Measurements from ENCODE around the gene SBDS. TPM values are rescaled to one million over a fixed set of nuclear protein-coding genes. Genes with fewer than 3 reads are reported as not detected.
A peak's percentile ranks its signal among the peaks of the same experiment; 100 is the strongest.
"Not testable (repeated sequence)": the region's sequence is repeated elsewhere in the genome, so short reads cannot be mapped to it uniquely, and the experiment has no call there.

The SBDS gene
- total RNA-seq, 2 experiments from 2014 or later, result 43.2 to 100 TPM

DNA sequence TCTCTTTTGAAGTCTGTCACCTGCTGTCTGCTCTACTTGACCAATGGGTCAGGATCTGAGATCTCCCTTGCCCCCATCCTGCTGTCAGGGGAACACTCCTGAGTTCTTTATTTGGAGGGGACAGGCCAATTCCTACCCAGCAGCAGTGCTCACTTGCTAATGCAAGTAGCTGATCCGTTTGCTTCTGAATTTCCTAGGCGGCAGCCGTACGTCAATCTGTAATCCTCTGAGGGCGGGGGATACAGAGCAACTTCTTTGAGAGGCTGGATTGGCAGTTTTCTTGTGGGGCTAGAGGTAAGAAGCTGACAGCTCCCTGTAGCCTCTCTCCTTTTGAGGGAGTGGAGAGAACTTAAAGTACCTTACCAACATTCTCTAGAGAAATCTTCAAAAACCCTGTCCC, 37.9 kb upstream of the SBDS start:
- no peak for DNase-seq (ENCODE audit: low spot score)
- Histone ChIP-seq H3K27ac (ENCODE audit: low read depth, low read length, poor library complexity, severe bottlenecking) (no peak overlapping the region), H3K9me3 (ENCODE audit: low read length) (no peaks in the 10 kb centered on the region), H3K4me1 (ENCODE audit: insufficient read depth, low read length, poor library complexity, severe bottlenecking) (no peaks in the 10 kb centered on the region), H3K36me3 (ENCODE audit: insufficient read depth, low read length) (peaks cover 42% of the 10 kb centered on the region), H3K4me2 (ENCODE audit: low read length) (no peak overlapping the region), H3K4me3 (ENCODE audit: low read depth, low read length, poor library complexity, severe bottlenecking) (no peak overlapping the region), H4K20me1 (ENCODE audit: insufficient read depth, low read length) (no peaks in the 10 kb centered on the region), H3K9me2 (ENCODE audit: insufficient read depth, low read length) (no peaks in the 10 kb centered on the region), H2AFZ (ENCODE audit: low read length) (no peak overlapping the region), H3K79me2 (ENCODE audit: insufficient read depth, low read depth, low read length) (no peaks in the 10 kb centered on the region)
- CTCF ChIA-PET (ENCODE audit: unreplicated experiment), result no interaction called here
- intact Hi-C loops (cut with micrococcal nuclease; ENCODE audit: unreplicated experiment), result no loop called here
- no TSS peak for BruUV-seq (replicated peaks)
- no peak for TF ChIP-seq EZH2phosphoT487 (IDR thresholded peaks at IDR 0.05; ENCODE audit: borderline replicate concordance, low read depth, low read length)
- TF ChIP-seq, protein P1, sequence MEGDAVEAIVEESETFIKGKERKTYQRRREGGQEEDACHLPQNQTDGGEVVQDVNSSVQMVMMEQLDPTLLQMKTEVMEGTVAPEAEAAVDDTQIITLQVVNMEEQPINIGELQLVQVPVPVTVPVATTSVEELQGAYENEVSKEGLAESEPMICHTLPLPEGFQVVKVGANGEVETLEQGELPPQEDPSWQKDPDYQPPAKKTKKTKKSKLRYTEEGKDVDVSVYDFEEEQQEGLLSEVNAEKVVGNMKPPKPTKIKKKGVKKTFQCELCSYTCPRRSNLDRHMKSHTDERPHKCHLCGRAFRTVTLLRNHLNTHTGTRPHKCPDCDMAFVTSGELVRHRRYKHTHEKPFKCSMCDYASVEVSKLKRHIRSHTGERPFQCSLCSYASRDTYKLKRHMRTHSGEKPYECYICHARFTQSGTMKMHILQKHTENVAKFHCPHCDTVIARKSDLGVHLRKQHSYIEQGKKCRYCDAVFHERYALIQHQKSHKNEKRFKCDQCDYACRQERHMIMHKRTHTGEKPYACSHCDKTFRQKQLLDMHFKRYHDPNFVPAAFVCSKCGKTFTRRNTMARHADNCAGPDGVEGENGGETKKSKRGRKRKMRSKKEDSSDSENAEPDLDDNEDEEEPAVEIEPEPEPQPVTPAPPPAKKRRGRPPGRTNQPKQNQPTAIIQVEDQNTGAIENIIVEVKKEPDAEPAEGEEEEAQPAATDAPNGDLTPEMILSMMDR (conservative IDR thresholded peaks at IDR 0.05; ENCODE audit: low read length), result no peak
- POLR2A ChIA-PET, result no interaction called here

DNA sequence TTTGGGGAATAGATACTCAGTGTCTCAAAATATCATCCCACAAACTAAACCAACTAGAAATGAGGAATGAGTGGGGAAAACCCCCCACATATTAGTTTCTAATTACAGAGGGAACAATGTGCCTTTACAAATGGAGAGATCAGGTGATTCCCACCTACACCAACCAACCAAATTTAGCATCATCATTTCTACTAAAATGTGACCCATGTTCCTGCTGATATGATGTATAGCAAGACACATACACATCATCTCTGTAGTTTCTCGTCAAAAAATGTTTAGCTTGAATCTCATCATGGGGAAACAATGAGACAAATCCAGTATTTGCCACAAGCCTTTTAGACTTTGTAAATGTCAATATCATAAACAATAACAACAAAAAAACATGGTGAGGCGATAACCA, 36.3 kb upstream of the SBDS start:
- BruUV-seq (replicated peaks), result TSS peak; percentile 45
- intact Hi-C loops (cut with micrococcal nuclease; ENCODE audit: unreplicated experiment); H3K9me2 ChIP-seq (ENCODE audit: insufficient read depth, low read length); H3K79me2 ChIP-seq (ENCODE audit: insufficient read depth, low read depth, low read length); DNase-seq (ENCODE audit: low spot score); H4K20me1 ChIP-seq (ENCODE audit: insufficient read depth, low read length); H3K4me2 ChIP-seq (ENCODE audit: low read length); H3K9me3 ChIP-seq (ENCODE audit: low read length); CTCF ChIA-PET (ENCODE audit: unreplicated experiment); H3K4me1 ChIP-seq (ENCODE audit: insufficient read depth, low read length, poor library complexity, severe bottlenecking); POLR2A ChIA-PET; H3K27ac ChIP-seq (ENCODE audit: low read depth, low read length, poor library complexity, severe bottlenecking); H2AFZ ChIP-seq (ENCODE audit: low read length); H3K4me3 ChIP-seq (ENCODE audit: low read depth, low read length, poor library complexity, severe bottlenecking): not testable (repeated sequence)
- H3K36me3 ChIP-seq (ENCODE audit: insufficient read depth, low read length), result peaks cover 48% of the 10 kb centered on the region

DNA sequence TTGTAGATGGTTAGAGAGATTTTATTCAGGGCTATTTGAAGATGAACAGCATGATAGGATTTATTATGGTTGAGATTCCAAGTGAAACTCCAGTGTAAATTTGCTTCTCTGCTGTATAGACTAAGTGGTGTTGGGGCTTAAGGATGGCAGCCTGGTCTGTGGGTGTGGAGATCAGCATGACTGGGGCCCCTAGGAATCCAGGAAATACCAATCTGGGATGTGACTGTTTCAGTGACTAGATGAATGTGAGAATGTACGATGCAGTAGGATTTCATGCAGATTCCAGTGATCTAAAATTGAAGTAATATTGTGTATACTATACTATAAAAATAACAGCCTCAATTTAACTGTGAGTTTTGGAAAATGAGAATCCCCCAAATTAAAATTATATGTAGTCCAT, 30.1 kb upstream of the SBDS start:
- H3K9me3 ChIP-seq (ENCODE audit: low read length); H3K79me2 ChIP-seq (ENCODE audit: insufficient read depth, low read depth, low read length); H3K27ac ChIP-seq (ENCODE audit: low read depth, low read length, poor library complexity, severe bottlenecking); CTCF ChIA-PET (ENCODE audit: unreplicated experiment); H3K4me3 ChIP-seq (ENCODE audit: low read depth, low read length, poor library complexity, severe bottlenecking); H3K9me2 ChIP-seq (ENCODE audit: insufficient read depth, low read length); H2AFZ ChIP-seq (ENCODE audit: low read length); H3K4me1 ChIP-seq (ENCODE audit: insufficient read depth, low read length, poor library complexity, severe bottlenecking); intact Hi-C loops (cut with micrococcal nuclease; ENCODE audit: unreplicated experiment); H3K4me2 ChIP-seq (ENCODE audit: low read length); DNase-seq (ENCODE audit: low spot score); H4K20me1 ChIP-seq (ENCODE audit: insufficient read depth, low read length): not testable (repeated sequence)
- H3K36me3 ChIP-seq (ENCODE audit: insufficient read depth, low read length), result peaks cover 43% of the 10 kb centered on the region
- POLR2A ChIA-PET, result interaction anchor here (0.9 kb wide), 1 partner anchor 18 kb away, joined by 4 read pairs; no protein-coding TSS in a partner anchor
- TSS peak; percentile 30 for BruUV-seq (replicated peaks)

DNA sequence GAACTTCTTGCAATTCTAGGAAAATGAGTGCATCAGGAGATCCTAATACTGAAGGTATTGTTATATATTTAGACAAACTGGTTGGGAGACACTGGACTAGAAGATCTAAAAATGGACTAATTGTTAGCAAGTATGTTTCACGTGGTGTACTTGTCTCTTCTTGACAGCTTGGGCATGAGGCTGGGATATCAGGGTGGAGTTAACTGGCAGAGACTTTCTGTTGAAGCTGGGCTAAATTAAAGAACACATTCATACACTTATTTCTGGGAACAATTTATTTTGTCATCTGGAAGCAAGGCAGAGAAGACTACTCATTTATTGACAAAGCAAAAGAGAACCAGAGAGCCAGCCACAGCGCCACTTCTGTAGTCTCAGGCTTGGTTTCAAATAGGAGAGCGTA, 27.1 kb upstream of the SBDS start:
- H3K9me3 ChIP-seq (ENCODE audit: low read length), result no peaks in the 10 kb centered on the region
- H3K4me3 ChIP-seq (ENCODE audit: low read depth, low read length, poor library complexity, severe bottlenecking), result no peak overlapping the region
- BruUV-seq (replicated peaks), result no TSS peak
- no peak overlapping the region for H2AFZ ChIP-seq (ENCODE audit: low read length)
- no peak for DNase-seq (ENCODE audit: low spot score)
- no peak overlapping the region for H3K4me2 ChIP-seq (ENCODE audit: low read length)
- CTCF ChIA-PET (ENCODE audit: unreplicated experiment), result no interaction called here
- intact Hi-C loops (cut with micrococcal nuclease; ENCODE audit: unreplicated experiment), result no loop called here
- H3K79me2 ChIP-seq (ENCODE audit: insufficient read depth, low read depth, low read length), result no peaks in the 10 kb centered on the region
- TF ChIP-seq EZH2phosphoT487 (IDR thresholded peaks at IDR 0.05; ENCODE audit: borderline replicate concordance, low read depth, low read length), result no peak
- TF ChIP-seq, protein P1 (conservative IDR thresholded peaks at IDR 0.05; ENCODE audit: low read length), result no peak
- H3K27ac ChIP-seq (ENCODE audit: low read depth, low read length, poor library complexity, severe bottlenecking), result no peak overlapping the region
- no peaks in the 10 kb centered on the region for H4K20me1 ChIP-seq (ENCODE audit: insufficient read depth, low read length)
- H3K36me3 ChIP-seq (ENCODE audit: insufficient read depth, low read length), result peaks cover 58% of the 10 kb centered on the region
- no peaks in the 10 kb centered on the region for H3K9me2 ChIP-seq (ENCODE audit: insufficient read depth, low read length)
- POLR2A ChIA-PET, result interaction anchor here (0.9 kb wide), 1 partner anchor 182 kb away, joined by 3 read pairs; no protein-coding TSS in a partner anchor
- no peaks in the 10 kb centered on the region for H3K4me1 ChIP-seq (ENCODE audit: insufficient read depth, low read length, poor library complexity, severe bottlenecking)

Measured in OCI-LY7 (cell line).